SK-N-SH (cell line): ENCODE measurements around the gene PXMP2. TPM values are rescaled to one million over a fixed set of nuclear protein-coding genes. Genes with fewer than 3 reads are reported as not detected.

ENCODE experiments used
- CTCF ChIA-PET: fragments of 300-600, 350-600 bp; formaldehyde crosslinking; extraction: SDS; loops from one replicate; lab custom pipeline; 2021; lab: Yijun Ruan, JAX
- POLR2A ChIA-PET: fragments of 350-600 bp; sonication (Branson Sonifier 250); formaldehyde crosslinking; extraction: SDS; loops from one replicate; lab custom pipeline; 2020; ENCODE audit warnings: antibody characterized with exemption, inconsistent platforms; lab: Yijun Ruan, JAX
- DNase-seq: peaks from one replicate; pipeline ENCODE4 v3.0.0; 2012
- H2AFZ ChIP-seq: fragments of 200-600 bp; sonication (generic); 2 replicates; pipeline ENCODE4 v1.8.1; 2016; ENCODE audit warnings: antibody characterized with exemption, mild to moderate bottlenecking, low read depth
- H3F3A ChIP-seq: fragments of 200-600 bp; sonication (generic); replicated peaks from 2 replicates; pipeline ENCODE3; 2016; ENCODE audit warnings: antibody characterized with exemption, mild to moderate bottlenecking; ENCODE audit not compliant: insufficient read depth
- H3K27ac ChIP-seq, 2 experiments: fragments of 200-500 bp in 1 of 2; fragments of 200-600 bp in 1 of 2; sonication (Bioruptor generic) in 1 of 2; sonication (generic), shearing (Covaris generic) in 1 of 2; 2 replicates each; pipeline versions ENCODE4 v1.5.1 to v1.6.1; 2014 to 2016; ENCODE audit warnings: low read depth in 2 of 2, inconsistent platforms in 1 of 2, low read length in 1 of 2, mild to moderate bottlenecking in 1 of 2, mixed read lengths in 1 of 2
- H3K27me3 ChIP-seq: fragments of 200-600 bp; sonication (generic), shearing (Covaris generic); 2 replicates; pipeline ENCODE4 v1.6.1; 2016; ENCODE audit warnings: mixed run types; ENCODE audit not compliant: insufficient read depth
- H3K36me3 ChIP-seq, 2 experiments: fragments of 200-500 bp in 1 of 2; fragments of 200-600 bp in 1 of 2; sonication (Bioruptor generic) in 1 of 2; sonication (generic) in 1 of 2; replicated peaks in 1 of 2; 2 replicates each; pipeline versions ENCODE3 to v1.5.1; 2014 to 2016; ENCODE audit warnings: low read length in 1 of 2, mild to moderate bottlenecking in 1 of 2; ENCODE audit not compliant: insufficient read depth in 2 of 2, control insufficient read depth in 1 of 2
- H3K4me1 ChIP-seq, 2 experiments: fragments of 200-500 bp in 1 of 2; fragments of 200-600 bp in 1 of 2; sonication (Bioruptor generic) in 1 of 2; sonication (generic), shearing (Covaris generic) in 1 of 2; 2 replicates each; pipeline versions ENCODE4 v1.5.1 to v1.6.1; 2014 to 2016; ENCODE audit warnings: low read depth in 1 of 2, low read length in 1 of 2, mixed run types in 1 of 2; ENCODE audit not compliant: insufficient read depth in 2 of 2, control insufficient read depth in 1 of 2
- H3K4me2 ChIP-seq: fragments of 200-600 bp; sonication (generic), shearing (Covaris generic); 2 replicates; pipeline ENCODE4 v1.6.1; 2017; ENCODE audit warnings: mixed run types
- H3K4me3 ChIP-seq, 2 experiments: fragments of 200-500 bp in 1 of 2; fragments of 200-600 bp in 1 of 2; sonication (Bioruptor generic) in 1 of 2; sonication (generic), shearing (Covaris generic) in 1 of 2; 2 replicates each; pipeline versions ENCODE4 v1.5.1 to v1.8.1; 2014 to 2016; ENCODE audit warnings: low read depth in 2 of 2, inconsistent platforms in 1 of 2, low read length in 1 of 2, mild to moderate bottlenecking in 1 of 2, mixed read lengths in 1 of 2, moderate library complexity in 1 of 2
- H3K79me2 ChIP-seq: fragments of 200-600 bp; sonication (generic); 2 replicates; pipeline ENCODE4 v1.8.1; 2017; ENCODE audit warnings: mild to moderate bottlenecking; ENCODE audit not compliant: insufficient read depth
- H3K9ac ChIP-seq: fragments of 200-600 bp; sonication (generic); 2 replicates; pipeline ENCODE4 v1.6.1; 2017; ENCODE audit warnings: mixed run types
- H3K9me2 ChIP-seq: fragments of 200-600 bp; sonication (generic); 2 replicates; pipeline ENCODE4 v1.6.1; 2017; ENCODE audit warnings: mixed run types
- H3K9me3 ChIP-seq: fragments of 200-600 bp; sonication (generic); 2 replicates; pipeline ENCODE4 v1.6.1; 2017; ENCODE audit warnings: mixed run types, mild to moderate bottlenecking, moderate library complexity
- H4K20me1 ChIP-seq: fragments of 200-600 bp; sonication (generic); 2 replicates; pipeline ENCODE4 v1.6.1; 2017; ENCODE audit warnings: mild to moderate bottlenecking, mixed run types; ENCODE audit not compliant: insufficient read depth
- CHD2 ChIP-seq: fragments of 150-350 bp; IDR thresholded peaks from 2 replicates; pipeline ENCODE4 v1.6.1; 2018; ENCODE audit warnings: low read length; ENCODE audit not compliant: partially characterized antibody
- EP300 ChIP-seq, 2 experiments: IDR thresholded peaks; 2 replicates each; pipeline versions ENCODE4 v1.4.0 to v1.6.1; 2012; ENCODE audit warnings: borderline replicate concordance in 1 of 2, low read depth in 1 of 2, low read length in 1 of 2
- EZH2phosphoT487 ChIP-seq: fragments of 200-600 bp; sonication (generic); IDR thresholded peaks from 2 replicates; pipeline ENCODE4 v1.6.1; 2017; ENCODE audit warnings: low read depth, mixed run types, mild to moderate bottlenecking, antibody characterized with exemption, moderate library complexity, borderline replicate concordance
- FOSL2 ChIP-seq: IDR thresholded peaks from 2 replicates; pipeline ENCODE4 v1.4.0; 2012; ENCODE audit warnings: low read depth, mild to moderate bottlenecking, moderate library complexity, borderline replicate concordance
- FOXM1 ChIP-seq: IDR thresholded peaks from 2 replicates; pipeline ENCODE4 v1.4.0; 2012; ENCODE audit warnings: low read depth, mild to moderate bottlenecking
- GABPA ChIP-seq: IDR thresholded peaks from 2 replicates; pipeline ENCODE4 v1.4.0; 2012; ENCODE audit warnings: low read depth, mild to moderate bottlenecking
- GATA2 ChIP-seq: sonication (generic); formaldehyde crosslinking; IDR thresholded peaks from 2 replicates; pipeline ENCODE4 v1.5.0; 2020; ENCODE audit warnings: mild to moderate bottlenecking, missing genetic modification reagents
- JUND ChIP-seq: IDR thresholded peaks from 2 replicates; pipeline ENCODE4 v1.4.0; 2012
- MEF2A ChIP-seq: IDR thresholded peaks from 2 replicates; pipeline ENCODE4 v1.4.0; 2012; ENCODE audit warnings: low read depth, borderline replicate concordance
- NRF1 ChIP-seq: IDR thresholded peaks from 2 replicates; pipeline ENCODE4 v1.6.1; 2012; ENCODE audit warnings: low read depth, mild to moderate bottlenecking, low read length
- PBX3 ChIP-seq: IDR thresholded peaks from 2 replicates; pipeline ENCODE4; 2012
- RAD21 ChIP-seq: IDR thresholded peaks from 2 replicates; pipeline ENCODE4 v1.6.1; 2012; ENCODE audit warnings: mild to moderate bottlenecking, low read length
- RCOR1 ChIP-seq: fragments of 150-350 bp; IDR thresholded peaks from 2 replicates; pipeline ENCODE4 v1.6.1; 2017; ENCODE audit warnings: antibody characterized with exemption, low read length
- RFX5 ChIP-seq: IDR thresholded peaks from 2 replicates; pipeline ENCODE4 v1.6.1; 2012; ENCODE audit warnings: mild to moderate bottlenecking, improper control_type of control experiment, low read length
- SIN3A ChIP-seq: IDR thresholded peaks from 2 replicates; pipeline ENCODE4 v1.6.1; 2012; ENCODE audit warnings: low read depth, mild to moderate bottlenecking, low read length, moderate library complexity, borderline replicate concordance
- TCF12 ChIP-seq: IDR thresholded peaks from 2 replicates; pipeline ENCODE4 v1.4.0; 2012
- USF1 ChIP-seq: IDR thresholded peaks from 2 replicates; pipeline ENCODE4 v1.4.0; 2012; ENCODE audit warnings: low read depth, borderline replicate concordance
- USF2 ChIP-seq: fragments of 150-350 bp; IDR thresholded peaks from 2 replicates; pipeline ENCODE4 v1.6.1; 2017; ENCODE audit warnings: antibody characterized with exemption, low read length, low read depth, borderline replicate concordance
- YY1 ChIP-seq: IDR thresholded peaks from 2 replicates; pipeline ENCODE4 v1.4.0; 2012; ENCODE audit warnings: low read depth, mild to moderate bottlenecking
- WGBS: methylation state at CpG from one replicate; pipeline ENCODE4 v1.1.6; 2017; ENCODE audit warnings: low lambda C conversion rate; 5-methylcytosine and 5-hydroxymethylcytosine counted together
- polyA plus RNA-seq, 3 experiments: library from polyadenylated mRNA; depleted of rRNA; stranded (reverse); fragments of >200 nt; gene quantifications; 2 replicates each; pipeline ENCODE4 v1.2.3, GENCODE V29; 2012
- TF ChIP-seq, protein P1 (sequence below): fragments of 200-600 bp; sonication (generic); IDR thresholded peaks from 2 replicates; pipeline ENCODE4 v1.6.1; 2017; ENCODE audit warnings: antibody characterized with exemption, mild to moderate bottlenecking, moderate library complexity
- TF ChIP-seq, protein P2 (sequence below): IDR thresholded peaks from 2 replicates; pipeline ENCODE4 v1.4.0; 2012; ENCODE audit warnings: low read depth, borderline replicate concordance

PXMP2 gene
- polyA plus RNA-seq, 1 of the 3 experiments (the other 2 are of a cell fraction), result 35.8 TPM

- ChIA-PET CTCF (interaction anchor here (1.2 kb wide), 1 partner anchor 12 kb away, joined by 3 read pairs; no protein-coding TSS in a partner anchor), POLR2A (no interaction called here)
- TF ChIP-seq EZH2phosphoT487, result no peak
- TF ChIP-seq GABPA, result no peak
- TF ChIP-seq GATA2 (CRISPR knock-in tag), result no peak
- TF ChIP-seq SIN3A, result no peak
- TF ChIP-seq EP300 (IDR thresholded peaks at IDR 0.05; ENCODE audit: borderline replicate concordance in 1 of 2, low read depth in 1 of 2, low read length in 1 of 2), result no peak
- TF ChIP-seq NRF1, result no peak
- TF ChIP-seq, protein P1, sequence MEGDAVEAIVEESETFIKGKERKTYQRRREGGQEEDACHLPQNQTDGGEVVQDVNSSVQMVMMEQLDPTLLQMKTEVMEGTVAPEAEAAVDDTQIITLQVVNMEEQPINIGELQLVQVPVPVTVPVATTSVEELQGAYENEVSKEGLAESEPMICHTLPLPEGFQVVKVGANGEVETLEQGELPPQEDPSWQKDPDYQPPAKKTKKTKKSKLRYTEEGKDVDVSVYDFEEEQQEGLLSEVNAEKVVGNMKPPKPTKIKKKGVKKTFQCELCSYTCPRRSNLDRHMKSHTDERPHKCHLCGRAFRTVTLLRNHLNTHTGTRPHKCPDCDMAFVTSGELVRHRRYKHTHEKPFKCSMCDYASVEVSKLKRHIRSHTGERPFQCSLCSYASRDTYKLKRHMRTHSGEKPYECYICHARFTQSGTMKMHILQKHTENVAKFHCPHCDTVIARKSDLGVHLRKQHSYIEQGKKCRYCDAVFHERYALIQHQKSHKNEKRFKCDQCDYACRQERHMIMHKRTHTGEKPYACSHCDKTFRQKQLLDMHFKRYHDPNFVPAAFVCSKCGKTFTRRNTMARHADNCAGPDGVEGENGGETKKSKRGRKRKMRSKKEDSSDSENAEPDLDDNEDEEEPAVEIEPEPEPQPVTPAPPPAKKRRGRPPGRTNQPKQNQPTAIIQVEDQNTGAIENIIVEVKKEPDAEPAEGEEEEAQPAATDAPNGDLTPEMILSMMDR, result no peak
- TF ChIP-seq FOXM1, result no peak
- no peak for TF ChIP-seq CHD2
- no peak for TF ChIP-seq PBX3
- no peak for TF ChIP-seq RFX5
- TF ChIP-seq RCOR1, result no peak
- TF ChIP-seq RAD21, result no peak
- no peak for TF ChIP-seq YY1
- no peak for TF ChIP-seq TCF12
- DNase-seq, result no peak
- H3K4me1 ChIP-seq, result no peaks in the 10 kb centered on the region
- H3K27me3 ChIP-seq, result no peaks in the 10 kb centered on the region
- no peak overlapping the region for H3K9ac ChIP-seq
- peaks cover 59% of the 10 kb centered on the region; the same call in 1 of the 2 replicates for H4K20me1 ChIP-seq
- H2AFZ ChIP-seq, result no peak overlapping the region
- H3K4me3 ChIP-seq, result no peak overlapping the region
- peaks cover 8% of the 10 kb centered on the region for H3F3A ChIP-seq
- peaks cover 52 to 69% of the 10 kb centered on the region in 2 experiments for H3K36me3 ChIP-seq
- H3K9me3 ChIP-seq, result no peaks in the 10 kb centered on the region
- H3K27ac ChIP-seq, result no peak overlapping the region
- peaks cover 95% of the 10 kb centered on the region for H3K79me2 ChIP-seq
- no peaks in the 10 kb centered on the region for H3K9me2 ChIP-seq
- H3K4me2 ChIP-seq, result no peak overlapping the region
- 90% methylated on average over 11 of the region's 11 CpGs for WGBS
These were observed 60.0 kb downstream of the PXMP2 start for GRCh38 chr12:132747395-132747794.

GRCh38 chr12:132747896-132748295 lies 60.5 kb downstream of the PXMP2 start:
- no peak for DNase-seq
- H3K27ac ChIP-seq, result no peak overlapping the region
- ChIA-PET POLR2A (no interaction called here), CTCF (interaction anchor here (1.2 kb wide), 1 partner anchor 12 kb away, joined by 3 read pairs; no protein-coding TSS in a partner anchor)
- no peaks in the 10 kb centered on the region for H3K4me1 ChIP-seq
- H3K27me3 ChIP-seq, result no peaks in the 10 kb centered on the region
- no peak overlapping the region for H3K4me3 ChIP-seq
- WGBS, result 93% methylated on average over 21 of the region's 22 CpGs
- TF ChIP-seq GABPA (no peak), FOSL2 (no peak), RAD21 (no peak), USF2 (no peak), USF1 (no peak), MEF2A (no peak), EZH2phosphoT487 (no peak), JUND (no peak), YY1 (no peak), RCOR1 (no peak)
- TF ChIP-seq, protein P2, sequence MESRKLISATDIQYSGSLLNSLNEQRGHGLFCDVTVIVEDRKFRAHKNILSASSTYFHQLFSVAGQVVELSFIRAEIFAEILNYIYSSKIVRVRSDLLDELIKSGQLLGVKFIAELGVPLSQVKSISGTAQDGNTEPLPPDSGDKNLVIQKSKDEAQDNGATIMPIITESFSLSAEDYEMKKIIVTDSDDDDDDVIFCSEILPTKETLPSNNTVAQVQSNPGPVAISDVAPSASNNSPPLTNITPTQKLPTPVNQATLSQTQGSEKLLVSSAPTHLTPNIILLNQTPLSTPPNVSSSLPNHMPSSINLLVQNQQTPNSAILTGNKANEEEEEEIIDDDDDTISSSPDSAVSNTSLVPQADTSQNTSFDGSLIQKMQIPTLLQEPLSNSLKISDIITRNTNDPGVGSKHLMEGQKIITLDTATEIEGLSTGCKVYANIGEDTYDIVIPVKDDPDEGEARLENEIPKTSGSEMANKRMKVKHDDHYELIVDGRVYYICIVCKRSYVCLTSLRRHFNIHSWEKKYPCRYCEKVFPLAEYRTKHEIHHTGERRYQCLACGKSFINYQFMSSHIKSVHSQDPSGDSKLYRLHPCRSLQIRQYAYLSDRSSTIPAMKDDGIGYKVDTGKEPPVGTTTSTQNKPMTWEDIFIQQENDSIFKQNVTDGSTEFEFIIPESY, result no peak
- H3K4me2 ChIP-seq, result no peak overlapping the region
- H3F3A ChIP-seq, result peaks cover 8% of the 10 kb centered on the region
- peaks cover 95% of the 10 kb centered on the region for H3K79me2 ChIP-seq
- H3K9me3 ChIP-seq, result no peaks in the 10 kb centered on the region
- no peak overlapping the region for H3K9ac ChIP-seq
- H3K36me3 ChIP-seq, result peaks cover 55 to 64% of the 10 kb centered on the region in 2 experiments
- no peak overlapping the region for H2AFZ ChIP-seq
- no peaks in the 10 kb centered on the region for H3K9me2 ChIP-seq
- H4K20me1 ChIP-seq, result peaks cover 59% of the 10 kb centered on the region; the same call in 1 of the 2 replicates
